ENCODE measurements around the gene MOCS3. TPM values are rescaled to one million over a fixed set of nuclear protein-coding genes. Genes with fewer than 3 reads are reported as not detected.

The MOCS3 gene
- total and polyA plus RNA-seq, 2 of the 4 experiments (the other 2 are of a cell fraction) = 3.3 to 9.9 TPM

- Histone ChIP-seq H3K56ac (ENCODE audit: extremely low read depth, insufficient read depth, low read length) (peak overlapping the region; percentile 89), H2AFZ (replicated peaks; ENCODE audit: low read length, poor library complexity) (peak overlapping the region; percentile 60), H2BK15ac (ENCODE audit: low read depth, low read length) (0 out of 3 replicates have a peak overlapping the region, but pooled peaks have one; percentile 17), H3K4ac (ENCODE audit: low read depth, low read length) (peak overlapping the region; percentile 98), H3K18ac (ENCODE audit: low read depth, low read length) (peak overlapping the region; percentile 25), H4K8ac (ENCODE audit: low read depth in 2 of 2, low read length in 2 of 2) (peak overlapping the region; percentile 20 to 87; a peak in 3 of 4 replicates), H2BK20ac (ENCODE audit: low read depth, low read length) (no peak overlapping the region), H2BK5ac (ENCODE audit: low read depth, low read length, poor library complexity, severe bottlenecking) (peak overlapping the region; percentile 91), H3K79me1 (ENCODE audit: low read depth in 1 of 2, low read length in 2 of 2) (peaks cover 4 to 32% of the 10 kb centered on the region in 2 experiments; a peak in 3 of 4 replicates), H3K4me2 (ENCODE audit: low read depth, low read length) (peak overlapping the region; percentile 82), H2AK9ac (replicated peaks; ENCODE audit: low read depth, low read length, poor library complexity) (peak overlapping the region; percentile 94), H3K36me3 (ENCODE audit: control insufficient read depth, insufficient read depth, low read length) (peaks cover 10% of the 10 kb centered on the region), H4K20me1 (ENCODE audit: insufficient read depth, low read length) (peaks cover 57% of the 10 kb centered on the region), H3K23ac (ENCODE audit: low read depth, low read length) (peak overlapping the region; percentile 78), H4K5ac (ENCODE audit: low read depth, low read length) (peak overlapping the region; percentile 13; the same call in 1 of the 2 replicates), H3K27ac (ENCODE audit: insufficient read depth, low read length) (peak overlapping the region; percentile 94), H3K4me3 (ENCODE audit: insufficient read depth, low read depth, low read length) (peak overlapping the region; percentile 95), H2BK120ac (ENCODE audit: low read depth, low read length) (peak overlapping the region; percentile 71), H3K9me3 (ENCODE audit: control insufficient read depth, insufficient read depth, low read length) (no peaks in the 10 kb centered on the region), H3K27me3 (ENCODE audit: control insufficient read depth, insufficient read depth, low read length) (no peaks in the 10 kb centered on the region), H2AK5ac (ENCODE audit: low read depth, low read length) (peak overlapping the region; percentile 99), H3K14ac (replicated peaks; ENCODE audit: low read depth, low read length) (peak overlapping the region; percentile 100), H3K9me1 (ENCODE audit: insufficient read depth, low read length) (peaks cover 11% of the 10 kb centered on the region), H3K4me1 (ENCODE audit: control insufficient read depth, insufficient read depth, low read length) (peaks cover 18% of the 10 kb centered on the region), H4K91ac (ENCODE audit: insufficient read depth, low read depth, low read length) (peak overlapping the region; percentile 82), H3K9ac (ENCODE audit: low read depth, low read length) (peak overlapping the region; percentile 99)
- DNase-seq (peak; percentile 97), ATAC-seq (ENCODE audit: low read depth) (peak; percentile 56)
- POLR2A ChIA-PET (ENCODE audit: unreplicated experiment) = interaction anchor here (1.1 kb wide), 1 partner anchor 139 kb away, joined by 4 read pairs; no protein-coding TSS in a partner anchor
- dilution Hi-C loops (cut with HindIII; ENCODE audit: low sequenced_read_pairs, unreplicated experiment) (no loop called here), in situ Hi-C loops (cut with MboI; ENCODE audit: low sequenced_read_pairs) (loop anchor here (5.0 kb wide), 1 partner anchor 117 kb away; no protein-coding TSS in a partner anchor), intact Hi-C loops (cut with micrococcal nuclease) (loop anchor here (1.0 kb wide), 2 partner anchors 111 to 135 kb away; no protein-coding TSS in a partner anchor)
- WGBS, 2 experiments (ENCODE audit: extremely low coverage in 2 of 2, insufficient read length in 1 of 2) = 20% methylated on average over 3 of the region's 13 CpGs; no CpG with 5 or more reads in 1 of the 2 experiments
- no TSS peak for BruUV-seq (replicated peaks)
- CTCF ChIA-PET = interaction anchor here (0.5 to 2.8 kb wide), 18 partner anchors 9 to 374 kb away, joined by 3 to 16 read pairs (median 4); partner anchors contain the start of gene BCAS4
- TF ChIP-seq MAZ (IDR thresholded peaks at IDR 0.05; ENCODE audit: borderline replicate concordance, low read depth, low read length) = peak; percentile 83
- TF ChIP-seq CTCF (conservative IDR thresholded peaks at IDR 0.05; ENCODE audit: low read depth, low read length) = peak; percentile 99
- TF ChIP-seq RCOR1 (IDR thresholded peaks at IDR 0.05; ENCODE audit: insufficient replicate concordance, low read length) = peak; percentile 32
- TF ChIP-seq RFX5 (IDR thresholded peaks at IDR 0.05; ENCODE audit: low read depth, low read length) = no peak
- TF ChIP-seq BHLHE40 (IDR thresholded peaks at IDR 0.05; ENCODE audit: low read depth, low read length) = peak; percentile 36; the same call in 1 of the 2 replicates
- TF ChIP-seq POLR2A (IDR thresholded peaks at IDR 0.05; ENCODE audit: low read depth, low read length) = peak; percentile 25; the same call in 1 of the 2 replicates
- no peak for TF ChIP-seq NFE2L2 (IDR thresholded peaks at IDR 0.05; ENCODE audit: low read depth, low read length)
- peak; percentile 76; the same call in 1 of the 2 replicates for TF ChIP-seq CHD1 (IDR thresholded peaks at IDR 0.05; ENCODE audit: low read depth, low read length)
- peak; percentile 8; the same call in 1 of the 2 replicates for TF ChIP-seq MAFK (IDR thresholded peaks at IDR 0.05; ENCODE audit: low read depth, low read length)
- no peak for TF ChIP-seq CEBPB (IDR thresholded peaks at IDR 0.05; ENCODE audit: low read depth, low read length)
- no peak for TF ChIP-seq ELK1 (IDR thresholded peaks at IDR 0.05; ENCODE audit: borderline replicate concordance, low read depth, low read length)
- TF ChIP-seq USF2 (IDR thresholded peaks at IDR 0.05; ENCODE audit: low read depth, low read length) = no peak
These were observed 29.1 kb upstream of the MOCS3 start for GRCh38 chr20:50929299-50930138.
